GM21786 (cell line): ENCODE results near the gene MYO18B.
"Not testable (repeated sequence)": the region's sequence is repeated elsewhere in the genome, so short reads cannot be mapped to it uniquely, and the experiment has no call there.

ENCODE experiments used
- ATAC-seq: cut with Tn5 transposase; IDR thresholded peaks from one replicate; pipeline ENCODE4 v1.9.1; 2021; ENCODE audit not compliant: unreplicated experiment

MYO18B gene, protein sequence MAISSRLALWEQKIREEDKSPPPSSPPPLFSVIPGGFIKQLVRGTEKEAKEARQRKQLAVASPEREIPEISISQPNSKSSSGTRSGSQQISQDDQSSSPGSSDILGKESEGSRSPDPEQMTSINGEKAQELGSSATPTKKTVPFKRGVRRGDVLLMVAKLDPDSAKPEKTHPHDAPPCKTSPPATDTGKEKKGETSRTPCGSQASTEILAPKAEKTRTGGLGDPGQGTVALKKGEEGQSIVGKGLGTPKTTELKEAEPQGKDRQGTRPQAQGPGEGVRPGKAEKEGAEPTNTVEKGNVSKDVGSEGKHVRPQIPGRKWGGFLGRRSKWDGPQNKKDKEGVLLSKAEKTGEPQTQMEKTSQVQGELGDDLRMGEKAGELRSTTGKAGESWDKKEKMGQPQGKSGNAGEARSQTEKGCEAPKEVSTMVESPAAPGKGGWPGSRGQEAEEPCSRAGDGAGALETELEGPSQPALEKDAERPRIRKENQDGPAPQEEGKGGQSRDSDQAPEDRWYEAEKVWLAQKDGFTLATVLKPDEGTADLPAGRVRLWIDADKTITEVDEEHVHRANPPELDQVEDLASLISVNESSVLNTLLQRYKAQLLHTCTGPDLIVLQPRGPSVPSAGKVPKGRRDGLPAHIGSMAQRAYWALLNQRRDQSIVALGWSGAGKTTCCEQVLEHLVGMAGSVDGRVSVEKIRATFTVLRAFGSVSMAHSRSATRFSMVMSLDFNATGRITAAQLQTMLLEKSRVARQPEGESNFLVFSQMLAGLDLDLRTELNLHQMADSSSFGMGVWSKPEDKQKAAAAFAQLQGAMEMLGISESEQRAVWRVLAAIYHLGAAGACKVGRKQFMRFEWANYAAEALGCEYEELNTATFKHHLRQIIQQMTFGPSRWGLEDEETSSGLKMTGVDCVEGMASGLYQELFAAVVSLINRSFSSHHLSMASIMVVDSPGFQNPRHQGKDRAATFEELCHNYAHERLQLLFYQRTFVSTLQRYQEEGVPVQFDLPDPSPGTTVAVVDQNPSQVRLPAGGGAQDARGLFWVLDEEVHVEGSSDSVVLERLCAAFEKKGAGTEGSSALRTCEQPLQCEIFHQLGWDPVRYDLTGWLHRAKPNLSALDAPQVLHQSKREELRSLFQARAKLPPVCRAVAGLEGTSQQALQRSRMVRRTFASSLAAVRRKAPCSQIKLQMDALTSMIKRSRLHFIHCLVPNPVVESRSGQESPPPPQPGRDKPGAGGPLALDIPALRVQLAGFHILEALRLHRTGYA (N-terminal part only)

GRCh38 chr22:25741692-25742626 lies at the start of gene MYO18B:
MYO18B (plus strand) TSS chr22:25742188; CDS start chr22:25761093, 18,905 bp downstream.
- no peak for ATAC-seq

DNA sequence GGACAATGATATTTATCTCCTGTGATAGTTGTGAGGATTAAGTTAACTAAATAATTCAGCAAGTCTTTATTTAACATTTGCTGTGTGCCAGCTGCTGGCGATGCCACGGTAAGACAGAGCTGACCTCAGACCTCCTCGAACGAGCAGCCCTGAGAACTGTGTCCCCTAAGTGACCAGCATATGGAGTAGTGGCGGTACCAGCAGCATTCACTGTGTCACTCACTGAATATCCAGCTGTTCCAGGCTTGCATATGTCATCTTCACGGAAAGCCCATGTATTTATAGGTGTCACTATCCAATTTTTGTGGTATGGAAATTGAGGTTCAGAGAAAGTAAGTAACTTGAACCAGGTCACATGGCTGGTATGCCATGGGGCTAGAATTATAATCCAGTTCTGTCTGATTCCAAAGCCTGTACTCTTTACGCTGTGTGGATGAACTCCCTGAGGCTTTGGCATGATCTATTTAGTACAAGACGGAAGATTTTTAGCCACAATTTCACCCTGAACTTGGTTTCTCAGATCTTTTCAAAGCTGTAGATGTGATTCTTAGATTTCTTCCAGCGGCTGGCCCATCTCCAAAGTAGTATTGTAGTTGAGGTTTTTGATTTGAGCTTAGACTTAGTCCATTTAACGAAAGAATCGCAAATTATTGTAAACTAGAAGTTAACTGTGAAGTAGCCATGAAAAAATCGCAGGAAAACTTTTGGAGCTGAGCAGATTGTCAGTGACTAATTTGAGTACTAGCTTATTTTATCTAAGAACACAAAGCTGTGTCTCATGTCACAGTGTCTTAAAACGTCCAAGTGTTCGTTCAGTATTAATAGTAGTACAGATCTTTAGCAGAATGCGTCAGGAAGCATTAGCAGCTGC lies 49.4 kb upstream of the MYO18B start:
- ATAC-seq, result no peak

DNA sequence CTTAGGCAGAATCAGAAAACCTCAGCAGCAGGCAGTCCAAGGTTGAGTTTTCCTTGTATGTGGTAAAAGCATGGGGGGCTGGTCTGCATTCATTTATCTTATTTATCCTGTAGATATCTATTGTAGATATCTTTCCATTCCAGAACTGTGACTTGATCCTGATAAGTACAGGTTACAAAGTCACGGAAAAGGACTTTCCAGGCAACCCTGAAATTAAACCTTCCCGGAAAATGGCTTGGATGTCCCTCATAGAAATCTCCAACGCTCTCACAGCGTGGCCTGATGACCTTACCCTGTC lies 48.8 kb upstream of the MYO18B start:
- no peak for ATAC-seq

- ATAC-seq, result no peak
These were observed 47.6 kb upstream of the MYO18B start for GRCh38 chr22:25694196-25694907.

GRCh38 chr22:25695146-25695545 lies 46.8 kb upstream of the MYO18B start:
- ATAC-seq, result no peak

GRCh38 chr22:25696763-25697162 lies 45.2 kb upstream of the MYO18B start:
- ATAC-seq, result no peak

GRCh38 chr22:25697181-25697664 lies 44.8 kb upstream of the MYO18B start:
- no peak for ATAC-seq

DNA sequence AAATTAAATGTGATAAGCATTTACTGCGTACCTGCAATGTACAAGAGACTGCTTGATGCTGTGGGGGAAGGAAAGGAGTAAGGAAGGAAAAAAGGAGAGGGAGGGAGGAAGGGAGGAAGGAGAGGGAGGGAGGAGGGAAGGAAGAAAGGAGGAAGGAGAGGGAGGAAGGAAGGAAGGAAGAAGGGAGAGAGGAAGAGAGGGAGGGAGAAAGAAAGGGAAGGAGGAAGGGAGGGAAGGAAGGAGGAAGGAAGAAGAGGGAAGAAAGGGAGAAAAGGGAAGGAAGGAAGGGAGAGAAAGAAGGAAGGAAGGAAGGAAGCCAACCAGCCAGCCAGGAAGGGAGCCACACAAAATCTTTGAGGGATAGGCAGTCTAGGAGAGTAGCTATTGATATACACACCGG lies 44.0 kb upstream of the MYO18B start:
- ATAC-seq, result no peak

DNA sequence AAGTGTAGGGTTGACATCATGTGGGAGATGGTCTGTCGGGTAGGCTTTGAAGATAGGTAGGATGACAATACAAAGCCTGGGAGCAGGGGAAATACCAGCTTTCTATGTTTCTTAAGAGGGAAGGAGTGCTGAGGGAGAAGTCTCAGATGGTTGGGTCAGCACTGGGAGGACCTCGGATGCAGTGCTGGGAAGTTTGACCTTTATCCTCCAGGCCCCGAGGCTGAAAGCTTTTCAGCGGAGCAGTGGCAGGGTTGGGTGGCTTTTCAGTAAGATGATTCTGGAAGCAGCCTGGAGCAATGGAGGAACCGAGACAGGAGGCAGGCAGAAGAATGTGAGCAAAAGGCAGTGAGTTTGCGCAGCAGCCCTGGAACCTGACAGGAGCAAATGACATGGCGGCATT lies 43.5 kb upstream of the MYO18B start:
- ATAC-seq, result no peak

DNA sequence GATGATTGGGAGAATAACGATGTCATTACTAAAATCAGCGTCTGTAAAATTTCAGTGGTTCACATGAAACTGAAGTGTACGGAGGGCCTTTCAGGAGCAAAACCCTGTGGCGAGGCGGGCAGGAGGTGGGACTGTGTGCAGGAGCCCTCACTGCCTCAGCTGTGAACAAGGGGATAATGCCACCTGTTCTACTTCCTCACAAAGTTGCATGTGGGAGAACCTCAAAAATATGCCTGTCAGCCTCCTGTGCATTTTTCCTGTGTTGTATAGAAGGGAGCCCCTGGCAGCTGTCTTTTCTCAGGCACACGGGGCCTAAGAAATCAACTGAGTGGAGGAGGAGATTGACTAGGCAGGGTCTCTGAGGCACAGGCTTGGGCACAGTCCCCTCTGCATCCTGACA lies 43.0 kb upstream of the MYO18B start:
- ATAC-seq, result no peak

DNA sequence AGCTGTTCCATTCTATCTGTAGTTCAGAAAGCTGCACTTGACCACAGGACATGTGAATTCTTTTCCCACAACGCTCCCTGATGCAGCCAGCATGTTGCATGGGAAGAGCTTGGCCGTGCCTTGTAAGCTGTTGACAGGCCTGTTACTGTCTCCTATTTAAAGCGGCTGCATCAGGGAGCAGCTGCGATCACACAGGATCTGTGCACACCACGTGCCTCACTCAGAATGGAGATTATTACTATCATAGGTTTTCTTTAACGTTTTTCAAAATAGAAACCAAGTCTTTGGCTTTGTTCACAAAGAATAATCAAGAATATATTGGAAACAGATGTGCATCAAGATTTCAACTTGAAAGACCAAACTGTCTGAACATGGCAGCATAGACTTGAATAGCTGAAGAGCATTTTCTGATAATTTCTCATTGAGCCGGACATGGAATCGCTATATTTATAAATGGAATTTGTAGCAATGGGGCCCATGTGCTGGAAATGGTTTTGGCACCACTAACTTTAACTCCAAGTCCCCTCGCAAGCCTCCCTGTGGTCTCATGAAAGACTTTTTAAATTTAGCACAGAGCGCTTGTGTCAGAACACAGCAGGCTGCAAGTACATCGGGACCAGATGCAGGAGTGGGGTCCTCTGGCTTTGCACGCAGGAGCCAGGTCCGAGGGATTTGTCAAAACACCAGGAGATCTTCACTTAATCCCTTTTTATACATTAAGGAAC lies 40.8 kb upstream of the MYO18B start:
- no peak for ATAC-seq

- no peak for ATAC-seq
These were observed 39.9 kb upstream of the MYO18B start for GRCh38 chr22:25702040-25702439.

DNA sequence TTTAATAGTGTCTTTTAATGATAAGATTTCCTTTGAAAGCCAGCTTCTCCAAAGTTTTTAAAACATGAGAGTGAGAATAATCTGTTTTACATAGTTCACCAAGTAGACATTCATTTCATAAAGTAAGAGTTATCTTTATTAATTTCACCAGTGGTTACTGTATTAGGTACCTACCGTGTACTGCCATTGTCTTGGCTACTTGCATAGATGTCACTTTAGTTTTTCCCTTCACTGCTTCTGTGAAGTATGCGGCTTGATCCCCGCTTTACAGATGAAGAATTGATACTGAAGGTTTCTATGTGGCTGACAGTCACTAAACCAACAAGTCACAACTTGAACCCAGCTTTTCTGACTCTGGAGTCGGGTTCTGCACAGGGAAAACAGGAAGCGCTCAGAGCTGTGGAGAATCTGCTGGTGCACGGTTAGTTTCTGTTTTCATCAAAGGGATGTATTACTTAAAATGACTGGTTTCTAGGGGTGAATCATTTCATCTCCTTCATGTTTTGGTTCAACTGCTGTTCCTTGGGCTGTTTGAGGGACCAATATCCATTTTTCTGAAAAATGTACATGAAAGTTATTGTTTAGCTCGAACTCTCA lies 39.3 kb upstream of the MYO18B start:
- no peak for ATAC-seq

DNA sequence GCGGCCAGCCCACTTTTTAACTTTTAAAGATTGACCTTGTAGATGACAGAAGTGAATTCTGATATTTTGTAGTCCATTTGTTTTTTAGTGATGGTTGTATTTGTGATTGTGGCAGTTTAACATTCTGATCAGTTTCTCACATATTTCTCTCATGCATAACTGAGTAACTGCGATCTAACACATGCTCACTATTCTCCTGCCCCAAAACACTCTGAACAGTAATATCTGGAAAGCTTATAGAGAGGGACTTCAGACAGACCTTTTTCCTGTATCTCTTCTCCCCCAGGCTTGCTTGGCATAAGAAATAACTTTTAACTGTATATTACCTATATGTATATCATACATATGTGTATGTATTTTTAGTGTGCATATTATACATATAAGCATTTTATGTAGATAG lies 37.3 kb upstream of the MYO18B start:
- ATAC-seq, result no peak

DNA sequence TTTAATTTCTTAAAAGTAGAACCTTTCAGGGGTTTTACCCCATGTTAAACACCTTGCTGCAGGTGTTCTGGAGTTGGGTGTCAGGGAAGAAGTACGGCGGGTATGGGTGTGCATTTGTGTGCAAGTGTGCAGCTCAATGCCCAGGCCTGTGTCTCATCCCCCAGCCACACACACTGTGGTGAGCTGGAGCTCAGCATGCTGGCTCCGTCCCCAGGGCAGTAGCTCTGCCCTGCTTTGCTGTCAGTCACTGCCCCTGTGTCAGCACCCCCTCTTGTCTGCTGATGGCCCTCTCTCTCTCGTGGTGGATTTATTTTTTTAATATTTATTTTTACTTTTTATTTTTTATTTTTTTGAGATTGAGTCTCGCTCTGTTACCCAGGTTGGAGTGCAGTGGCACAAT lies 35.8 kb upstream of the MYO18B start:
- no peak for ATAC-seq

- ATAC-seq, result not testable (repeated sequence)
These were observed 33.6 kb upstream of the MYO18B start for GRCh38 chr22:25708430-25708829.

DNA sequence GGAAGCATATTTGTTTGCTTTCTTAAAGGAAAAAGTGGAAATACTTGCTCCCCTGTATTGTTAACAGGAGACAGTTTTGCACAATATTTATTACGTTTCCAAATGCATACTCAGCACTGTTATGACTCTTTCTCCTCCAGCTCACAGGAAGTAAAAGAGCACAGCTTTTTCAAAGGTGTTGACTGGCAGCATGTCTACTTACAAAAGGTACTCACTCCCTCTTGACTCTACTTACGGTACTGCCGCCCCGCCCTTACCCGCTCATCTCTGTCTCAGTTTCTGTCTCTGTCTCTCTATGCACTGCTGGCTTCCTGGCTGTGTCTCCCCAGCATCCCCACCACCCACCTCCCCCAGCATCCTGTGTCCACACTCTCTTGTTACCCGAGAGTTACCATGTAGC lies 32.2 kb upstream of the MYO18B start:
- ATAC-seq, result no peak

GRCh38 chr22:25710501-25710900 lies 31.5 kb upstream of the MYO18B start:
- ATAC-seq, result no peak
